Retinal pigment epithelial cell (primary cell): ENCODE data around the gene KRTDAP.

Experiments
- DNase-seq: peaks from one replicate; pipeline ENCODE4 v3.0.0-alpha.2; 2010; ENCODE audit warnings: low read depth
- H3K4me3 ChIP-seq: 2 replicates; pipeline ENCODE4 v1.5.1; 2011; ENCODE audit warnings: mild to moderate bottlenecking, low read length, control low read depth, moderate library complexity
- TF ChIP-seq, protein P1 (sequence below): conservative IDR thresholded peaks from 2 replicates; pipeline ENCODE4 v1.5.1; 2011; ENCODE audit warnings: low read depth, low read length, control low read depth, inconsistent platforms

KRTDAP gene

DNA sequence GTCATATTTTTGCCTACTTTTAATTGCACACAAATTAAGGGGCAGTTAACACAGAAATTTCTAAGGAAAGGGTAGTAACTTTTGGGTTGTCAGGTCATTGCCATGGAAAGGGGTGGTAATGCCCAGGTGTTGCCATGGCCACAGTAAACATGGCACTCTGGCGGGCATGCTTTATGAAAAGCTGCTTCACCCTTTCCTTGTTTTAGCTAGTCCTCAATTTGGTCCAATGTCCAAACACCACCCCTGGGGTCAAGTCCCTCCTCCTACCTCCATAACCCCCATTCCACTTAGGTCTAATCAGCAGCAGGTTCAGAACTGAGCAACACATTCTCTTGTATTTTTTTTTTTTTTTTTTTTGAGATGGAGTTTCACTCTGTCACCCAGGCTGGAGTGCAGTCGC is 35.6 kb downstream of the KRTDAP start:
- no peak overlapping the region for H3K4me3 ChIP-seq
- TF ChIP-seq, protein P1, sequence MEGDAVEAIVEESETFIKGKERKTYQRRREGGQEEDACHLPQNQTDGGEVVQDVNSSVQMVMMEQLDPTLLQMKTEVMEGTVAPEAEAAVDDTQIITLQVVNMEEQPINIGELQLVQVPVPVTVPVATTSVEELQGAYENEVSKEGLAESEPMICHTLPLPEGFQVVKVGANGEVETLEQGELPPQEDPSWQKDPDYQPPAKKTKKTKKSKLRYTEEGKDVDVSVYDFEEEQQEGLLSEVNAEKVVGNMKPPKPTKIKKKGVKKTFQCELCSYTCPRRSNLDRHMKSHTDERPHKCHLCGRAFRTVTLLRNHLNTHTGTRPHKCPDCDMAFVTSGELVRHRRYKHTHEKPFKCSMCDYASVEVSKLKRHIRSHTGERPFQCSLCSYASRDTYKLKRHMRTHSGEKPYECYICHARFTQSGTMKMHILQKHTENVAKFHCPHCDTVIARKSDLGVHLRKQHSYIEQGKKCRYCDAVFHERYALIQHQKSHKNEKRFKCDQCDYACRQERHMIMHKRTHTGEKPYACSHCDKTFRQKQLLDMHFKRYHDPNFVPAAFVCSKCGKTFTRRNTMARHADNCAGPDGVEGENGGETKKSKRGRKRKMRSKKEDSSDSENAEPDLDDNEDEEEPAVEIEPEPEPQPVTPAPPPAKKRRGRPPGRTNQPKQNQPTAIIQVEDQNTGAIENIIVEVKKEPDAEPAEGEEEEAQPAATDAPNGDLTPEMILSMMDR, result no peak
- no peak for DNase-seq

DNA sequence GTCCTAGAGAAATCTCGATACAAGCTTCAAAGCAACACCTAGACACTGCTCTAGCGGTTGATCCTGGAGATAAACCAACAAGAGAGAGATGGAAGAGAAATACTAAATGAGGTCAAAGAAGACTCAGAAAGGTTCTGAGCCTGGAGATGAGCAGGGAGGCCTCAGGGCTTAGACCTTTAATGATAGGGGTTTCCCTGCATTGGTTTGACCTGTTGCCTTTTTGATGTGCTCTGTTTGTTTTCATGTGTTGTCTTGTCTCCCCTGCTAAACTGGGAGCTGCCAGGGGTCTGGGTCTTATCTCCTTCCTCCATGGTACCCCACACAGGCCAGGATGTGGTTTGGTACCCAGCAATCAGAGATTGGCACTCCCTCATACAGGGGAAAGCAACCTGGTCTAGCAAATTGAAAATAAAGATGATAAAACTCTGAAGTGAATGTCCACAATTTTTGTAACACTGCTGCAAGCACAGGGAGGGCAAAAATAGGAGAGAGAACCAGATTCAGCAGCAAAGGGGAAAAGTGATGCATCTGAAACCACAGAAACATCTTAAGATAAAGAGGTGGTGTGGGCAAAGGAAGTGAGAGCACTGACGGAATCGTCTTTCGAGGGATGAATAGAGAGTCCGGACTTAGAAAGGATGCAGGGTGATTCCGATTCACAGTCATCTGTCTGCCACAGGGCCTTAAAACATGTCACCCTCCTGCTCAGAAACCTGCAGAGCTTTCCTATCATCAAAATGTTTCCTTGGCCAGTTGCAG is 38.7 kb downstream of the KRTDAP start:
- TF ChIP-seq, protein P1, result no peak
- no peak overlapping the region for H3K4me3 ChIP-seq
- no peak for DNase-seq

DNA sequence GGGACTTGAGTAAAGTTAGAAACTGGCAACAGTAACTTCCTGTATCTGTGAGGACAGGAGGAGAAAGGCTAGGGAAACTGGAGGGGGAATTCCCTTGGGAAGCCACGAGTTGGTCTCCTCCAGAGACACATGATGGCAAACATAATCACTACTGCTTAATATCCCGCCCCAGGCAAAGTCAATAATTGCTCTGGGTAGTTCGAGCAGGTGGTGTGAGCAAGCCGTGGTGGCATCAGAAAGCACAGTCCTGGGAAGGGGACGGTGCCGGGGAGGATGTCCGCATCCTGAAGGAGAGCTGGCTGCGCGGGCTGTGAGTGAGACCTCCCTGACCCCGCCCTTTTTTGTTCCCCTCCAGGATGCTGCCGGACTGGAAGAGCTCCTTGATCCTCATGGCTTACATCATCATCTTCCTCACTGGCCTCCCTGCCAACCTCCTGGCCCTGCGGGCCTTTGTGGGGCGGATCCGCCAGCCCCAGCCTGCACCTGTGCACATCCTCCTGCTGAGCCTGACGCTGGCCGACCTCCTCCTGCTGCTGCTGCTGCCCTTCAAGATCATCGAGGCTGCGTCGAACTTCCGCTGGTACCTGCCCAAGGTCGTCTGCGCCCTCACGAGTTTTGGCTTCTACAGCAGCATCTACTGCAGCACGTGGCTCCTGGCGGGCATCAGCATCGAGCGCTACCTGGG is 40.8 kb downstream of the KRTDAP start:
- no peak overlapping the region for H3K4me3 ChIP-seq
- TF ChIP-seq, protein P1, result no peak
- DNase-seq, result no peak

DNA sequence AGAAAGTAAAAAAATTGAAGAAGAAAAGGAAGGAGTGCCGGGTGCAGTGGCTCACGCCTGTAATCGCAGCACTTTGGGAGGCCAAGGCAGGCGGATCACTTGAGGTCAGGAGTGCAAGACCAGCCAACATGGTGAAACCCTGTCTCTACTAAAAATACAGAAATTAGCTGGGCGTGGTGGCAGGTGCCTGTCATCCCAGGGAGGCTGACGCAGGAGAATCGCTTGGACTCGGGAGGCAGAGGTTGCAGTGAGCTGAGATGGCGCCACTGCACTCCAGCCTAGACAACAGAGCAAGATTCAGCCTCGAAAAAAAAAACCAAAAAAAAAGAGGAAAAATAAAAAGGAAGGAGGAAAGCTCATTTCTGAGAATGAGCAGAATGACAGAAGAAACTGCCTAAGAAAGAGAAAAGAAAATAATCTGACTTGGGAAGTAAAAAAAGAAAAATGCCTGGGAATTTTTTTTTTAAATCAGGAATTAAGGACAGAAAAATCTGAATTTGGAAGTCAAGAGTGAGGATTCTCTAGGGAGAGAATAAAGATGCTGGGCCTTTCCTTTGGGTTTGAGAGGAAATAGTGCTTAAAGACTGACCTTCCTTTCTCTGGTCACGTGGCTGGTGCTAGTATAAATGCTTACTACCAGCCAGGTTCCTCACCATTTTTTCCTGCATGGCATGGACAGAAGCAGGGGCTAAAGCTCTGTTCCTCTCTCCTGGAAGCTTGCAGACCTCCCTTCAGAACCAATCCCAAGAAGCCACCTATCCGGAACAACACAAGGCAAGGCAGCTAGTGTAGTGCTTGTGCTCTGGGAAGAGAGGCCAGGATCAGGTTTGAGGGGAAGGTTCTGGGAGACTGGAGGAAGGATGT is 42.4 kb downstream of the KRTDAP start, which contains the start of gene FFAR2:
TSS of gene FFAR2 (plus strand) at position 652 of the 864 bp plus-strand sequence. CDS start 1,458 bp downstream, outside the sequence.
- DNase-seq, result no peak
- TF ChIP-seq, protein P1, result no peak
- no peak within 1 kb of the TSS for H3K4me3 ChIP-seq

DNA sequence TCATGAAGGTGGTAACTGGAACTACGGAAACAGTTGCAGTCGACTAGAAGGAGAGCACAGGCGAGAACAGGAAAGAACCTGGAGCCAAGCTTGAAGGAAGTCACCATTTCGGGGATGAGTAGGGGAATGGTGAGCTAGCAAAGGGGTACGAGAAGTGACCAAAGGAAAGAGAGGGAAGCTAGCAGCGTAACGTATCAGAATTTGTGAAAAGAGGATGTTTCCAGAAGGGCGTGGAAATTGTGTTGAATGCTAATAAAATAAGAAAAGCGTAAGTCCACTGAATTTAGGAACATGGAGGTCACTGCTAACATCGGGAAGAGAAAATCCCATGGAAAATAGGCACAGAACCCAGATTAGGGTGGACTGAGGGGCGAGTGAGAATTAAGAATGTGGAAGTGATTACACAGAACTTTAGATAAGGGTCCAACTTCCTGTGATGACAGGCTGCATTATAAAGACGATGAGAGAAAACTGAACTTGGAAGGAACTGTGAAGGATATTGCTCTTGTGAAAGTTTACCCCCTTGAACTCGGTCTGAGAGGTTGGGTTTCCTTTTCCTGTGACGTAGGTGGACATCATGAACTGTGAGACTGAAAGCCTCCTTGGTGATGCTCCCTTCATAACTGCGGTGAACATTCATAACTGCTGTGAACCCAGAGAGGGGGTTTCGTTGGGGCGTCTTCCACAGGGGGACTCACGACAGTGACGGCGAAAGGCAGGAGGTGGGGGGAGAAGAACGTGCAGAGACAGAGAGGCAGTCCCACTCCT is 44.3 kb downstream of the KRTDAP start:
- H3K4me3 ChIP-seq, result no peak overlapping the region
- DNase-seq, result no peak
- TF ChIP-seq, protein P1, result no peak

DNA sequence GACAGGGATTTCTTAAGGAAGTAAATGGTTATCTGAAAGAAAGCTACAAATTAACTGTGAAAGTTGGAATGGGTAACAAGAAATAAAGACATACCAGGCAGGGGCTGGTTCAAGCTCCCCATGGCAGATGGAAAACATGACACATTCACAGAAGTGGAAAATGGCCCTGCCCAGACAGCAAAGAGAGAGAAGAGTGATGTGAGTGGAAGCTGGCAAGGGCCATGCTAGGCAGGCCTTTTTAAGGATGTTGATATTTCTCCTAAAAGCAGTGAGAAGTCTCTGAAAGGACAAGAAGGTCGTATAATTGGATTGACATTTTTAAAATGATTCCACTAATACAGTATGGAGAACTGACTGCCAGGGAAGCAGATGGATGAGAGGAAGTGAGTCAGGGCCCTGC is 45.5 kb downstream of the KRTDAP start:
- TF ChIP-seq, protein P1, result no peak
- H3K4me3 ChIP-seq, result no peak overlapping the region
- no peak for DNase-seq
